ENCODE data around the gene PODN.

Gene PODN

DNA sequence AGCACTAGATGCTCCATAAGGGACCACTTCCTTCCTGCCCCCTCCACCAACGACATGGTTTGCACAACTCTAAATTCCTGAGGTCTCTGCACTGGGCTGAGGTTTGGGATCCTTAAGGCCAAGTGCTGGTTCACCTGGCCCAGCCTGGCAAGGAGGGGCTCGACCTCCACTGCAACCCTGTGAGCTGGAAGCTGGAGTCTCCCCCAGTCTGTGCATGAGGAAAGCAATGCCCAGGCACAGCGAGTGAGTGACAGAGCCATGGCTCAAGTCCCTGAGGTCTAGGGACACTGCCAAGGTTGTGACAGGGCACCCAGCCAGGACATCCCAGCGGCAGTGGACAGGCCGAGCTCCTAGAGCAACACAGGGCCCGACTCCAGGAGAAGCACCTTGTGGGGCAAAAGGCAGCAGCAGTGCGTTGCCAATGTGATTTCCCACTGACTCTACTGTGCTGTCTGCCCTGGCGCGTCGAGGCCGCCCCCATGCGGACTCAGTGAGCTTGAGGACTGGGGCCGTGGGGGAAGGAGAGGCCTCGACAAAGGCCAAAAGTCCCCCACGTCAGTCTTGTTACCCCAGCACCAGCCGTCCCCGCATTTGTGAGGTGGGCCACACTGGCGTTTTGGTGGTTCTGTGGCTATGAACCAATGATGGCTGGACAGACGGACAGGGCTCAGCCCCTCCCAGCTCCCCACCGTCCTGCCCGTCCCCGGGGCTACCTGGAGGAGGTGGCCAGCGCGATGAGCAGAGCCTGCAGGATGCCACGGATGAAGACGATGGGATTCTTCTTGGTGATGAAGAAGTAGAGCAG lies 30.0 kb downstream of the PODN start:
- DNase-seq = no peak

DNA sequence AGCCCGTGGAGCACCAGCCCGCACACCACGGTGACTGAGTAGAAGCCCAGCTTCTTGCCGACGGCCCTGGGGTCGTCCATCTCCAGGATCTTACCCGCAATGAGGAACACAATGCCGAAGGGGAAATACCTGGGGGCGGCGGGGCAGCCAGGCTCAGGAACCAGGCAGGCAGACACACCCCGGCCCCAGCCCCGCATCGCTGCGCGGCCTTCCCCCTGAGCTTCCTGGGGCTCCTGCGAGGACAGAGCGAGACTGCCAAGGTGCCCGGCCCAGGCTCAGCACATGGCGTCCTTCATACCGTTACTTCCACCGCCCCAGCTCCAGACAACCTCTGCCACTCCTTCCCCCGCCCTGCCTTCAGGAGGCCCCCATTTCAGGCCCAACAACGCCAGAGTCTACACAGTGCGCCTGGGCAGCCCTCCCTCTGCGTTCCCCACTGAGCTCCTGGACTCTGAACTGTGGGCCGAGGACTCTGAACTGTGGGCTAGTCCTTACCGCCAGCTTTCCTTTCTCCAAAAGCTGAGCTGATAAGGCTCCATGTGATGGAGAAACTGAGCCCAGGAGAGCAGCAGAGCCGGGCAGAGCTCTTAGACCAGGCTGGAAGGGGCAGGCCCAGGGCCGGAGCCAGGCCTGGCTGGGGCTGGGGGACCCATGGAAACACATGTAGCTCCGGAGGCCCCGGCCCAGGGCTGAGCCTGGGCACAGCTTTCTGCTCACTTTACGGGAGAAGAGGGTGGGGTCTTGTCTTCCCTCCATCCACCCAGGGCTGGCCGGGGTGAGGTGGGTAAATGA lies 30.8 kb downstream of the PODN start:
- no peak for DNase-seq

GRCh38 chr1:53093451-53093754 lies 31.4 kb downstream of the PODN start:
- DNase-seq = no peak

DNA sequence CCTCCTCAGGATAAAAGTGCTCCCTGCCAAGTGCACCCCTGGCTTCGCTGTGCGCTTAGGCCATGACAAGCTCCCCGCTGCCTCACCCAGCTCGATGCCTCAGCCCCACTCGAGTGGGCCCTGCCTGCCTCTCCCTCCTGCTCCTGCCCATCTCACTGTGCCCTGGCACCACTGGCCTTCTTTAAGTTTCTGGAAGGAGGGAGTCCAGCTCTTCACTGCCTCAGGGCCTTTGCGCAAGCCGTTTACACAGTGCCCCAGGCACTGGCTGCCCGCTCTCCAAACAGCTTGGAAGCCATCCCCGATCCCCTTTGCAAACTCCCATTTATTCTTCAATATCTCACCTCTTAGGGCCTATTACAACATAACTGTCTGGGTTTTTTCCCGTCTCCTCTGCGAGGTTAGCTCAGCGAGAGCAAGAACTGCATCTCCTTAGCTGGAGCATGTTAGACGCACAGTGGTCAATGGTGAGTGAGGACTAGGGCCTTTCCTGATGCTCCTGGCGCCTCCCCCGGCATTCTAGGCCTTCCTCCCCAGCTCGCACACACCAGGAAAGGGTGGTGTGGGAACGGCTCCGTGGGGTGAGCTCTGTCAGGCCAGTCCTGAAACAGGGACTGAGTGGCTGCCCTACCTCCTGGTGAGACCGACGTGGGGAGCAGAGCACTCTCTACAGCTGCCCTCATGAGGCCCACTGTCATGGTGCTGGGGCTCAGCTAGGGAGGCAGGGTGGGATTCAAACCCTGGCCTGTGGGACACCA lies 31.9 kb downstream of the PODN start:
- DNase-seq = no peak

- DNase-seq = no peak
Observed at GRCh38 chr1:53094533-53094919, 32.5 kb downstream of the PODN start.

DNA sequence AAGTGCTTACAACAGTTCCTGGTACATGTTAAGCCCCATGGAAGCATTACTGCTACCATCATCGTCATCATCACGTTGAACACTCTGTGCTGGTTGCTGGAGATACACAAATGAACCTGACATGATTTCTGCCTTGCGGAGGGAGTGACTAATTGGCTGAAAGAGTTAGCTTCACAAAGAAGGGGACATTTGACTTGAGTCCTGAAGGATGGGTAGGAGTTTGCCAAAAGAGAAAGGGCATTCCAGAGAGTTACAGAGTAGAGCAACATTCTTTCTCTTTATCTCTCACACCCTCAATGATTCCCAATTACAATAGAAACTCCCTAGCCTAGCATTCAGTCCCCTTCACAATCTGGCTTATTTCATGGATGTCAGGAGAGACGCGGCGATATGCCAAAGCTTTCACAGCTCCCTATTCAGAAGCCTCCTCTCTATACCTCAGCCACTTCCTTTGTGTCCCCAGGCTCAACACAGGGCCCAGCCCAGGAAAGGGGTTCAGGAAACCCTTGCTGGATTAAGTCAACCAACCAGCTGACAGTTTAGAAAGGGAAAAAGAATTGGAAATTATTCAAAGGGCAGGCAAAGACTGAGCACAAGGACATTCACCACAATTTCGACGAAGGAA lies 42.4 kb downstream of the PODN start:
- DNase-seq = no peak

GRCh38 chr1:53107090-53107489 lies 45.1 kb downstream of the PODN start:
- DNase-seq = no peak

DNA sequence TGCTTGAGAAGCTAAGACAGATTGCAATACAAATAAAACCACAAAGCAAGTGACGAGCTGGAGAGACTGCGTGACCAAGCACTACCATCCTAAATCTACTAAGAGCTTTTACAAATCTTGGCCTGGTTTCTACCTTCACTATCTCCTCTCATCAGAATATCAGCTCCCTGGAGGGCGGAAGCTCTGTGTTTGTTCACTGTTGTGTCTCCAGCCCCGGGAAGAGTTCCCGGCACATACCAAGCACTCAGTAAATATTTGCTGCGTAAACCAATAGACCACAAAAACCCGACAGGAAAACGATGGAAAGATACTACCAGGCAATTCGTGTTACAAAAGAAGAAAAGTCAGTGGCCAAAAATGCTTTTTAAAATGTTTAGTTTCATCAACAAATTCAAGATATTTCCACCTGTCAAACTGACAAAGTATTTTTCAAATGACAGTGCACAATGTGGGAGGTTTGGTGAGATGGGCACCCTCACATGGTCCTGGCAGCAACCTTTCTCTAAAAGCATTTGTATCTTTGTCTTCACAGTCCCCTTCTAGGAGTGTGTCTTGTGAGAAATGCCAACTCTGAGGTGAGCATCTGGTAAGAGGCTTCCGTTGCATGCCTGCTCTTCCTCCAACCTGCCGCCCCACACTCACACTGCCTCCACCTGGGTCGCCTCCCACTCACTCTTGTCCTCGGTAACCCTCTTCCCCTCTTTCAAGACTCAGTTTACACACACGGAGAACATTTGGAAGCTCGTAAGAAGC lies 45.7 kb downstream of the PODN start:
- DNase-seq = no peak

GRCh38 chr1:53108646-53109580 lies 46.9 kb downstream of the PODN start:
- DNase-seq = no peak

GRCh38 chr1:53110370-53111072 lies 48.5 kb downstream of the PODN start:
- DNase-seq = no peak

DNA sequence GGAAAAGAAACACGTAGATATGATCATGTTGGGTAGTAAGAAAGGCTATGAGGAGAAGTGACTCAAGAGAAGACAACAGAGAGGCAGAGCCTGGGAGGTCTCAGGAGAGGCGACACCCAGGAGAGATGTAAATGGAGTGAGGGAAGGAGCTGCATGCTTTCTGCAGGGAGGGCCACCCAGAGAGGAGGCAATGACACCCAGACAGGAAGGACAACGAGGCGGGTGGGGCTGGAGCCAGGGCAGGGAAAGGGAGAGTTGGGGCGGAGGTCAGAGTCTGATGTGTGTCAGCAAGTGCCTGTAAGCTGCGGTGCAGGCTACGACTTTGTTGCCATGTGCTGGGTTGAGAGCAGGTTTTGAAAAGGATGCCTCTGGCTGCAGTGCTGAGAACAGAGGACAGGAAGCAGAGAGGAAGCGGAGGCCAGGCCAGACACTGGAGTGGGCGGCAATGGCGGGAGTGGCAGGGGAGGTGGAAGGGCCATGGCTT lies 49.1 kb downstream of the PODN start:
- no peak for DNase-seq

GRCh38 chr1:53111693-53112092 lies 49.7 kb downstream of the PODN start:
- DNase-seq = no peak

DNA sequence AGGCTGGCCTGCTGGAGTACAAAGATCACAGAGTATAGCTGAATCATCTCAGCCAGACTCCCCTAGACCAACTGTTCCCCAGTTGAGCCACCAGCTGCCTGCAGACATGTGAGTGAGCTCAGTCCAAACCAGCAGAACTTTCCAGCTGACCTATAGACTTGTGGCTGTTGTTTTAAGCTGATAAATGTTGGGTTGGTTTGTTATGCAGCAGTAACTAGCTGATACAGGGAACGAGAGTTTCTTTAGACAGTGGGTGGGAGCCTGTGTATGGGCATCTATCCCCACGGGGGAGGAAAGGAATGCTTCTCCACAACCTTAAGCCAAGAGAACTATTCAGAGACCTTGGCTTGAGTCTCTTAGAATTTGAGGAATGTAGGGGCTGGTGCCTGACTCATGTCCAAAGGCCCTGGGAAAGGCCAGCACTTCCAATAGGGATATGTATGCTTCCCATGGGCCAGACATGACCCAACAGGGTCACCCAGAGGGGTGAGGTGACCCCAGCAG lies 50.3 kb downstream of the PODN start:
- DNase-seq = no peak

DNA sequence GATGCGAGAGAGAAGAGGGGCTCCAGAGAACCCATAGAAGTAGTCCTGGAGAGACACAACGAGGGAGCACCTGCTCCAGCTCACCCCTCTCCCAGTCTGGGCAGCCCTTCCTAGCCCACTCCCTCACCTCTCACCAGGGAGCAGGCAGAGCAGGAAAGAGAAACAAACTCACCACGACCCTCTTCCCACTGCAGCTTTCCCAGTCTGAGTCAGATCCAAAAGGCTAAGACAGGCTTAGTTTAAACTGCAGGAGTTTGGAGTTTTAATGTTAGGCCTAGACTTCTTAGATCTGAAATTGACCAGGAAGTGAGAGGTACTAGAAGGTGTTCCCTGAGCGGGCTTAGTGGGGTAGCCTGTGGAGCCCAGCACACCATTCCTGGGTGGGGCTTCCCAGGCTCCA lies 50.8 kb downstream of the PODN start:
- DNase-seq = no peak

GRCh38 chr1:53114090-53114489 lies 52.1 kb downstream of the PODN start:
- DNase-seq = no peak

DNA sequence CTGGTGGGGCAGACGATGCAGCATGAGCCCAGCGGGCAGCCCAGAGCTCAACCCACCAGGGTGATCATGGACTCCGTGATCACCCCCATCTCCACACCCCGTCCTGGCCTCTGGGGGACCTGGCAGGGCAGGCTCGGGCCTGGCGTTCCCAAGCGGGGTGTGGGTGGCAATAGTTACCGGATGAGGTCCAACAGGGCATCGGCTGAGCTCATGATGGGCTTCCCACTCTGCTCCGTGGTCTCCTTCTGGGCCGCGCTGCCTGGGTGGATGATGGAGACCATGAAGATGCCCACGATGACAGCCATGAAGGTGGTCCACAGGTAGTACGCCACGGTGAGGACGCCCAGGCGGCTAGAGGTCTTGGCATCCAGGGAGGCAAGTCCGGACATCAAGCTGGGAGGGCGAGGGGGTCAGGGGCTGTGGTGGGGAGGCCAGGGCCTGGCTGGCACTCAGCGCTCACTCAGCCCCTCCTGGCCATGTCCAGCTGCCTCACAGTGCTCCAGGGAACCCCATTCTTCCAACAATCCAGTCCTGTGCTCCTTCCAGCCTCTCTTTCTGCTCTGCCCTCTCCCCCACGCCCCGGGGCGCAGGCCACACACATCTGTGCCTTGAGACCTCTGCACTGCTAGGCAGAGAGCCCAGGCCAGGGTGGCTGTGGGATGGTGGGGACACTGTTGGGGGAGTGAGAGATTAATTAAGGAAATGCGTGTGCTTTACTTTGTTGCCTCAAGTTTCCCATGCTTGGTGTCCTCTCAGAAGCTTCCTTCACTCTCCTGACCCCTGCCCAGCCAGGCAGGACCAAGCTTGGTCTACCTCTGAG lies 52.8 kb downstream of the PODN start:
- no peak for DNase-seq

DNA sequence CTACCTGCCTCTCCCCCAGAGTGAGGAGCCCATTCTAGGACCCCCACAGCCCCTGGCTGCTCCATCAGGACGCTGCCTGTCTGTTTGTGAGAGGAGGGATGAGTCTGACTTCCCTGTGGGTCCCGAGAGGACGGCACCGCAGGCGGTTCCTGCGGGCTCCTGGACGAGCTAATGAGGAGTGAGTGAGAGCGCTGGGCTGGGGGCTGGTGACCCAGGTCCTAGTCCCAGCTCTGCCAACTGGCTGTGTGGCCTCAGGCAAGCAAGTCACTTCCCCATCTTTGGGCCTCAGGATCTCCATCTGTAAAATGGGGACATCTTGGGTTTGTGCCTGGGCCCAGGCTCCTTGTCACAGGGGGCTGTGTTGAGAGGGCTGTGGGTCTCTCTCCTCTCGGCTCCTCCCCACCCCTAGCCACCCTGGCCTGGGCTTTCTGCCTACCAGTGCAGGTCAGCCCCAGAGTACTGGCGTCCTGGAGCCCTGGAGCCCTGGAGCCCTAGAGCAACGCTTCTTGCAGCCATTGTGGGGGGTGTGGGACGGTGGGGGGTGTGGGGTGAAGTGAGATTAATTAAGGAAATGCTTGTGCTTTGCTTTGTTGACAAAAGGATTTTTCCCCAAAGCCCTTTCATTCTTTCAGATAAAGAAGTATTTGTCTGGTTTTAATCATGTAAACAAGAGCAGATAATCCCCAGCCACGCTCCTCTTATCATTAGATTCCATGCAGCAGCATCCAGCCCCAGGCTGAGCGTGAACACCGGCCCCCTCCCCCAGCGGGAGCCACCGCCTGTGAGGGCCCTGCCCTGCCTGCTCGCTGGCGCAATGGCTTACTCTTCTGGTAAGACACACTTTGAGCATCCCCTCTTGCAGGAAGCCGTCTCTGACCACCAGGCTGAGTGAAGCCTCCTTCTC lies 53.6 kb downstream of the PODN start:
- no peak for DNase-seq

- DNase-seq = no peak
Observed at GRCh38 chr1:53116307-53116810, 54.3 kb downstream of the PODN start.
